ENCODE data around the gene CTSS.
"Not testable (repeated sequence)": the region's sequence is repeated elsewhere in the genome, so short reads cannot be mapped to it uniquely, and the experiment has no call there.

The CTSS gene

GRCh38 chr1:150775276-150775675, 9.7 kb upstream of the CTSS start:
- no peak for DNase-seq (ENCODE audit: low read depth)

GRCh38 chr1:150772326-150772725, 6.7 kb upstream of the CTSS start:
- DNase-seq (ENCODE audit: low read depth) = no peak

GRCh38 chr1:150767704-150768103, 2.1 kb upstream of the CTSS start:
- DNase-seq (ENCODE audit: low read depth) = not testable (repeated sequence)

- not testable (repeated sequence) for DNase-seq (ENCODE audit: low read depth)
Measured at GRCh38 chr1:150765977-150766301, 361 bp upstream of the CTSS start.

GRCh38 chr1:150764617-150765101, 919 bp downstream of the CTSS start:
- DNase-seq (ENCODE audit: low read depth) = no peak

GRCh38 chr1:150763018-150763417, 2.6 kb downstream of the CTSS start:
- no peak for DNase-seq (ENCODE audit: low read depth)

GRCh38 chr1:150762552-150762951, 3.0 kb downstream of the CTSS start:
- DNase-seq (ENCODE audit: low read depth) = no peak

GRCh38 chr1:150761801-150762200, 3.8 kb downstream of the CTSS start:
- no peak for DNase-seq (ENCODE audit: low read depth)

- no peak for DNase-seq (ENCODE audit: low read depth)
Measured at GRCh38 chr1:150760013-150760412, 5.6 kb downstream of the CTSS start.

GRCh38 chr1:150753416-150753815, 12.2 kb downstream of the CTSS start:
- DNase-seq (ENCODE audit: low read depth) = no peak

GRCh38 chr1:150751443-150751842, 14.1 kb downstream of the CTSS start:
- no peak for DNase-seq (ENCODE audit: low read depth)

GRCh38 chr1:150749720-150750311, 15.8 kb downstream of the CTSS start:
- DNase-seq (ENCODE audit: low read depth) = no peak

GRCh38 chr1:150748878-150749719, 16.5 kb downstream of the CTSS start:
- no peak for DNase-seq (ENCODE audit: low read depth)

- DNase-seq (ENCODE audit: low read depth) = no peak
Measured at GRCh38 chr1:150730130-150730721, 35.4 kb downstream of the CTSS start.

- no peak for DNase-seq (ENCODE audit: low read depth)
Measured at GRCh38 chr1:150724336-150724735, 41.2 kb downstream of the CTSS start.

- DNase-seq (ENCODE audit: low read depth) = no peak
Measured at GRCh38 chr1:150720703-150721102, 44.9 kb downstream of the CTSS start, which contains the start of gene HORMAD1. Gene HORMAD1, minus strand, starts transcription at chr1:150720895. Its CDS starts 1,390 bp downstream, at chr1:150719505.

- DNase-seq (ENCODE audit: low read depth) = no peak
Measured at GRCh38 chr1:150720098-150720497, 45.5 kb downstream of the CTSS start.

GRCh38 chr1:150718225-150718891, 47.2 kb downstream of the CTSS start:
- no peak for DNase-seq (ENCODE audit: low read depth)

GRCh38 chr1:150709031-150709430, 56.5 kb downstream of the CTSS start:
- not testable (repeated sequence) for DNase-seq (ENCODE audit: low read depth)

- DNase-seq (ENCODE audit: low read depth) = no peak
Measured at GRCh38 chr1:150708595-150708994, 57.0 kb downstream of the CTSS start.

- no peak for DNase-seq (ENCODE audit: low read depth)
Measured at GRCh38 chr1:150706091-150706490, 59.5 kb downstream of the CTSS start.

- no peak for DNase-seq (ENCODE audit: low read depth)
Measured at GRCh38 chr1:150703427-150703826, 62.2 kb downstream of the CTSS start.

Data from HS-27A (cell line).